ENCODE data around the gene CALU.

GRCh38 chr7:128713794-128714193, 25.4 kb upstream of the CALU start:
- TF ChIP-seq ELF4 (IDR thresholded peaks at IDR 0.05) (no peak), SUZ12 (IDR thresholded peaks at IDR 0.05) (no peak), LEF1 (IDR thresholded peaks at IDR 0.05; ENCODE audit: borderline replicate concordance) (no peak), SP1 (IDR thresholded peaks at IDR 0.05) (no peak), HDGF (IDR thresholded peaks at IDR 0.05; ENCODE audit: borderline replicate concordance) (no peak), BHLHE40 (IDR thresholded peaks at IDR 0.05; ENCODE audit: borderline replicate concordance) (no peak), PKNOX1 (IDR thresholded peaks at IDR 0.05) (no peak), FOXM1 (IDR thresholded peaks at IDR 0.05; ENCODE audit: borderline replicate concordance) (no peak), FOXA1 (IDR thresholded peaks at IDR 0.05) (no peak), NFRKB (IDR thresholded peaks at IDR 0.05) (no peak), ZNF384 (IDR thresholded peaks at IDR 0.05) (no peak), TARDBP (IDR thresholded peaks at IDR 0.05) (no peak)
